HG02678 (cell line): ENCODE results near the gene STK38.
"Not testable (repeated sequence)": the region's sequence is repeated elsewhere in the genome, so short reads cannot be mapped to it uniquely, and the experiment has no call there.

Source experiments
- ATAC-seq: cut with Tn5 transposase; IDR thresholded peaks from one replicate; pipeline ENCODE4 v1.9.1; 2021; ENCODE audit warnings: mild to moderate bottlenecking, moderate library complexity; ENCODE audit not compliant: unreplicated experiment

The STK38 gene

DNA sequence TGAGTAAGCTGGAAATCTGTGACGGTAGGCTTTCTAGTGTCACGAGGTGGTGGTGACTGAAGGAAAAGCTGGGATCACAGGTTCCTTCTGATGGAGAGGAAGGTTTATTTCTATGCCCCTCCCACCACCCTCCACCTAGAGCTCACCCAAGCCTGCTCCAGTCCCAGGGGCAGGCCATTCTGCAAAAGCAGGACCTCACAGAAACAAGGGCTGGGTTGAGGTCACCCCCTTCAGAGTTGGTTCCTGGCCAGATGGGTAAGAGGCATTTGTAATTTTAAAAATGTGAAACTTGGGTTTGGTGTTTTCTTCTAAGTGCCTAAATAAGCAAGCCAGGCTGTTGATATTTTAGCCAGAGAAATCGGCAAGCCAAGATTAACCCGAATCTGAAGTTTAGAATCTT lies 57.9 kb downstream of the STK38 start:
- no peak for ATAC-seq

DNA sequence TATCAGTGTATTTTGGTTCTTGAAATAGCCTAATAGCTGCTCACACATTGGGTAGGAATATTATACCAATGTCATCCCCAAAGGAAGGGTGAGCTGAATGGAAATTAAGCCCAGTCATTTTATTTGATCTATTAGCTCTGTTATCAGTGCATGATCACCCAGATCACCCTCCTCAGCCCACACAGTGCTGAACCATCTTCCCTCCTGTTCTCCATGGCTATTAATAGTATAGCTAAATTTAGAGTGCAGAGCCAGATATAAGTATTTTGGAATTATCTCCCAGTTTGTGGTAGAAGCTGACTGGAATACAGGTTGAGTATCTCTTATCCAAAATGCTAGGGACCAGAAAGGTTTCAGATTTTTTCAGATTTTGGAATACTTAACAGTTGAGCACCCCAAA lies 59.1 kb downstream of the STK38 start:
- no peak for ATAC-seq

DNA sequence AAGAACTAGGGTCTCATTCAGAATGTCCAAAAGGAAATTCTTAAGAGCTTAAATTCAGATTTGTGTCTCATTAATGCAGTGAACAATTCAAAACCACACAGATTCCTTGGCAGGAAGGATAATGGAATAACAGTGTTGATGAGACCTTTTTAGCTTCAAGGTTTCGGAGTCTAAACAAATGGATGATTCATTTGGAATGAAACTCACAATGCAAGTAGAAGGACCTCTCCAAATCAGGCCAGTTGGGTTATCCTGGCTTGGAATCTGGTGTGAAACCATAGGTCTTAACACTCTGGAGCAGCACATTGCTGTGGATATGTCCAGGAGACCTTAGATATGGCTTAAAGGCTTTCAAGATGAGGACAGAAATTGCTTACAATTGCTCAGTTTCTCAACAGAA lies 59.6 kb downstream of the STK38 start:
- no peak for ATAC-seq

DNA sequence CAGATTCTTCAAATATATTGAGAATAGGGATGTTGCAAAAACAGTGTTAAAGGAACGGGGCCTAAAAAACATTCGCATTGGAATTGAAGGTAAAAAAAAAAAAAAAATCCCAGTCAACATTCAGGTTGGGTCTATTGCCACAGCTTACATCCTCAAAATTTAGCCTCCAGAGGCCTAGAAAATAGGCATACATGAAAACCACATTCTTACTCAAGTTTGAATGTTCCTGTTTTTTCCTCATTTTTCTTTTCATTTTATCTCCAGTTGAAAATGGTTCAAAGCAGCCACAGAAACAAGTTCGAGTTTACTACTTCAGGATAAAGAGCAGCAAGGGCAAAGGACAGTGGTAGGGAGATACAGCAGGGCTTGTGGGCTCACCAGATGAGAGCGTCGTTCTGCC lies 62.5 kb downstream of the STK38 start:
- ATAC-seq, result no peak

DNA sequence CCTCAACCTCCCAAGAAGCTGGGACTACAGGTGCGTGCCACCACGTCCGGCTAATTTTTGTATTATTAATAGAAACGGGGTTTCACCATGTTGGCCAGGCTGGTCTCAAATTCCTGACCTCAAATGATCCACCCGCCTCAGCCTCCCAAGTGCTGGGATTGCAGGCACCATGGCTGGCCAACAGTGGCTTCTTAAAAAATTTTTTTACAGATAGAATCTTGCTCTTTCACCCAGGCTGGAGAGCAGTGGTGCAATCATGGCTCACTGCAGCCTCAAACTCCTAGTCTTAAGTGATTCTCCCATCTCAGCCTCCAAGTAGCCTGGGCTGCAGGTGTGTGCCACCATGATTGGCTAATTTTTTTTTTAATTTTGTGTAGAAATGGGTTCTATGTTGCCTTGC lies 64.0 kb downstream of the STK38 start:
- not testable (repeated sequence) for ATAC-seq

DNA sequence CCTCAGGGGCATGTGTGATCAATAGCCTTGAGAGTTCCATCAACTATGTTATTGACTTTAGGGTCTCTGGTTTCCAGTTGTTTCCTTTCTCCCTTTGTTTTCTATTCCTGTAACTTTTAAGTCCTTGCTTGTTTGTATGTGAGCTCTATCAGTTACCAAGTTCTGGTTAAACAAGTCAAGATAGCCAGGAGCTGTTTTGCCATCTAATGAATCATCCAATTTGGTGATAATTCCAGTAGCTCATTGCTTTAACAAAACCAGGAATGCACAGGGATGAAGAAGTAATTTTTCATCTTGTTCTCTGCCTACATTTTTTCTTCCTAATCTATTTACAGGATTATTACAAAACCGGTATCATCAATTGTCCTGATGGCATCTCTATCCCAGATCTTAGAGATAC lies 68.0 kb downstream of the STK38 start:
- no peak for ATAC-seq

DNA sequence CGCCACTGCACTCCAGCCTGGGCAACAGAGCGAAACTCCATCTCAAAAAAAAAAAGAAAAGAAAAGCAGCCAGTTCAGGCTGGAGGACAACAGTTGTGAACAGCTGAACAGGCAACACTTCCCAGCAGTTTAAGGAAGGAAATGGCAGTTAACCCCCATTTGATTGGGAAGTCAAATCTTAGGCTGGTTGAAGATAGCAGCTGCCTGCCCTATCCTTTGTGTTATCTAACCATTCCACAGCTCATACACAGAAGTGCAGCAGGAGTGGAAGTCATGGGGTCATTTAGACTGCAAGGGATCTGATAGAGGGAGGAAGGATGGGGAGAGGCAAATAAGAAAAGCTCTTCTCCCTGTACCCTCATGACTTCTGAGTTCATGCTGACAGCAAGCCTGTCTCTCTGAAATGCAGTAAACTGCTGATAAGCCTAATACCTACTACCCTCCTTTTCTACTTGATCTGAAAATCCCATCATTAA lies 69.2 kb downstream of the STK38 start:
- no peak for ATAC-seq

DNA sequence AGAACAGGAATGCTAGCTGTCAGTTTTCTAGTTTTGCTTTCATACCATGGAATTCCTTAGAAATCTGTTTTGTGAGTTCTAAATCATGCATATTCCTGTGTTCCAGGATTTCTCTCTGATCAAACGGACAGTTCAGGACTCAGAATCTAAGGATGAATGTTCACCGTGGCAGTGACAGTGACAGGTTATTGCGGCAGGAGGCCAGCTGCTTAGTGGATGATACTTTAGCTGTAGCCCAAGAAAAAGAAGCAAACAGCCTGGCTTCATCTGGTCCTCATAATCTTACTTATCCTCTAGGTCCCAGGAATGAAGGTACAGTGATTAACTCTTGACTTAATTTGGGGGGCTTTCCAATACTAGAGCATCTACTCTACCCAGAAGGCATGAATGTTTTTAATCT lies 77.3 kb downstream of the STK38 start:
- no peak for ATAC-seq

DNA sequence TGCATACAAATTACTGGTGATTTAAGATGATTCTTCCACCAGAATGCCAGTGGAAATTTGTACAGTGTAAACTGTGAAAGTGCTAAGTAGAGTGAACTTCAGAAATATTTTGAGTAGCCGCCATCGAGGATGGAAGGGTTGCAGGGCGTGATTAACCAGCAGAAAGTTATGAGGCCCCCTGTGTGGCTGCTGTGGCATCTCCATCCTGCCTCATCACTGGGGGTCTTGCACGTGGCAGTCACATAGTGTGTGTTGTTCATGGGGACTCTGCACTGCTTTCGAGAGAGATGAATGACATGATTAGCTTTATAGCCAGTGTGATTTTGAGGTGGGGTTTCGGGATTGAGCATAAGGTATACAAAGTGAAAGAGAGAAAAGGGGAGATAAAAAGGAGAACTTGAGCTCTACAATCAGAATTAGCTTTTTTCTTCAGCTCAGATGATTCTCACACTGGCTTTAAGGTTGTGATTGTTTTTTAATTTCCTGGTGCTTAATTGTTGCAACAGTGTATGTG lies 78.1 kb downstream of the STK38 start:
- ATAC-seq, result no peak

DNA sequence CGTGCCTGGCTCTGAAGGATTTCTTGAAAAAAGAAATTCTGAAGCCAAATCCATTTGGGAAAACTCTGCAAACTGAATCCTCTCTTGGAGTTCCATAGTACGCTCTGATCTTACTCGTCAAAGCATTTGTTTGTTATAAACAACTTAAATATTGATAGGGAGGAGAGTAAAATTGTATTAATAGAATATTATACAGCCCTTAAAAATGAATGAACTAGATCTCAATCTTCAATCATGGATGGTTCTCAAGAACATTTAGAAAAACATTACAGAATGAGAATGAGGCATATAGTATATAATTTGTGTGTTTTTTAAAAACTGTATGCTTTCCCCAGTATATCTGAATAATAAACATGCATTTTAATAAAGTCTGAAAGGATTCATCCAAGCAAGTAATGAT lies 79.7 kb downstream of the STK38 start:
- ATAC-seq, result no peak

DNA sequence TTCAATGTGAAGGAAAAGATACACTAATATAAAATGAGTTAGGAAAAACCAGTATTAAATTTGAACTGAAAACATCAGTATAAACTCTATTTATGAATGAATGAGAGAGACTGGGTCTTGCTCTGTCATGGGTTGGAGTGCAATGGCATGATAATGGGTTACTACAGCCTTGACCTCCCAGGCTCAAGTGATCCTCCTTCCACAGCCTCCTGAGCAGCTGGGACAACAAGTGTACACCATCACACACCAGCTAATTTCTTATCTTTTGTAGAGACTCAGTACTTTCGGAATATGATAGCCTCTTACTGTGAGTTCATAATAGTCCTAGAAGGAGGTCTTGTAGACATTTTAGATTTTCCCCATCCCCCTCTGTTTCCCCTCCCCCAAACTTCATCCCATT lies 83.0 kb downstream of the STK38 start:
- ATAC-seq, result no peak

DNA sequence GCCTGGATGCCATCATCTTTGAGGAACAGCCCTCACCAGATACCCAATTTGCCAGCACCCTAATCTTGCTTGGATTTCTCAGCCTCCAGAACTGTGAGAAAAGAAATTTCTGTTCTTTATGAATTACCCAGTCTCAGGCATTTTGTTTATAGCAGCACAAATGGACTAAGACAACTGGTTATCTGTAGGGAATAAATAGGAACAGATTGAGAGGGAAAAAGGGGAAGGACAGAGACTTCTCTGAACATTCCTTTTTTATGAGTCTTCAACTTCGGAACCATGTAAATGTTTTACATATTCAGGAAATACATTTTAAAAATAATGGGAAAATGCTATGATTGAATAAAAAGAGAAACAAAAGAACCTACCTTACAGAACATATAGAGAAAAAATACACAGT lies 83.6 kb downstream of the STK38 start:
- ATAC-seq, result no peak

DNA sequence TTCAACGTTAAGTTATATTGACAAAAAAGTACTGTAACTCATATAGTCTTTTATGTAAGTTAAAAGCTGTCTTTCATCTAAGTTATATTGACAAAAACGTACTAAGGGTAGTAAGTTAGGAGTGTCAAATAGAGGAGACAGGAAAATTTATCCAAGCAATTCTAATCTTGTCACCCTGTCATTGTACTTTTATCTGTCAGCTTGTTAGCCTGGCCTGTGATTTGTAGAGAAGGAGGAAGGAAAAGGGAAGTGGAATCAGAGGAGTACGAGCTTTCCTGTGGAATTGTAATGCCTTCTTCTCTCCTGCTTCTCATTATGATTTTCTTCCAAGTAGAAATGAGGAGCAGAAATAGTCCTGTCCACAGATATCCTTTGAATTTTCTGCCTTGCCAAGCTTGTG lies 85.6 kb downstream of the STK38 start:
- ATAC-seq, result no peak

DNA sequence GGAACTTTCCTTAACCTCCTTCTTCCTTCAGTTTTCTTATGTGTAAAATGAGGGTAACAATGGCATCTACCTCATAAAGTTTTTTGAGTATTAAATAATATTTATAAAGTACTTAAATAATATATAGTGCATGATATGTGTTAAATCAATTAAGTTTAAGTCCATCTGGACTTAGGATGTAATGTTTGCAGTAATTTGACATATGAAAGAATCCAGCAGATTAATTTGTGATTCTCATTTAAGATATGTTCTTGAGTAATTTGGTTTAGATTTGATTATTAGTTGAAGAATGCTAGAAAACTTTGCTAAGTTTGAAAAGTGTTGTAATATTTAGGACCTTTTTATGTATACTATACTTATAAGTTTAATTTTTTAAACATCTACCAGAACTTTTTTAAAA lies 86.4 kb downstream of the STK38 start:
- no peak for ATAC-seq

DNA sequence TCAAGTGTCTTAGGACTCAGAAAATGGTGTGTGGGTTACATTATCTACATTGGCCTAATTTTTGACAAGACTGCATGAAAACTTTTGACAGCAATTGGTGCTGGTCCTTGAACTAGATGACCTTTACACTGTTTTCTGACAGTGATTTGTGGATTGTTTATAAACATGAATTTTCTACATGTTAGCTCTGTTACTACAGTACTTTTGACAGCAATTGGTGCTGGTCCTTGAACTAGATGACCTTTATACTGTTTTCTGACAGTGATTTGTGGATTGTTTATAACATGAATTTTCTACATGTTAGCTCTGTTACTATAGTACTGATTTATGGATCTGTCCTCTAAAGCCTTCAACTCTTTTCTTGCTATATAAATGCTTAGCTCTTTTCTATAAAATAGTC lies 87.8 kb downstream of the STK38 start:
- ATAC-seq, result no peak

DNA sequence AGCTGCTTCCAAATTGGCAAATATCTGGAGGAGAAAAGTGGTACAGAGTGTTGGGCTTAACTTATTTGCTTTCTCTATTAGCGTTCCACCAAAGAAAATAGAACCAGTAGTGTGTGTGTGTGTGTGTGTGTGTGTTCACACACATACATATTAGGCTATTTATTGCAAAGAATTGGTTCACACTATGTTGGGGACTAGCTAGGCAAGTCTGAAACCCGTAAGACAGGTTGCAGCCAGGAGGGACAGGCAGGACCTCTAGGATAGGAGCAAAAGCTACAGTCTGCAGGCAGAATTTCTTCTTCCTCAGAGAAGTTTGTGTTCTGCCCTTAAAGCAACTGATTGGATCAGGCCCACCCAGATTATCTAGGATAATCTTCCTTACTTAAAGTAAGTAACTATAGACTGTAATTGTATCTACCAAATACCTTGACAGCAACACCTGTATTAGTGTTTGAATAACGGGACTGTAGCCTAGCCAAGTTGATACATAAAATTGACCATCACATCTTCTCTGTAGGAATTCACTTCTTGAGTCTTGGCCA lies 91.7 kb downstream of the STK38 start:
- ATAC-seq, result no peak

DNA sequence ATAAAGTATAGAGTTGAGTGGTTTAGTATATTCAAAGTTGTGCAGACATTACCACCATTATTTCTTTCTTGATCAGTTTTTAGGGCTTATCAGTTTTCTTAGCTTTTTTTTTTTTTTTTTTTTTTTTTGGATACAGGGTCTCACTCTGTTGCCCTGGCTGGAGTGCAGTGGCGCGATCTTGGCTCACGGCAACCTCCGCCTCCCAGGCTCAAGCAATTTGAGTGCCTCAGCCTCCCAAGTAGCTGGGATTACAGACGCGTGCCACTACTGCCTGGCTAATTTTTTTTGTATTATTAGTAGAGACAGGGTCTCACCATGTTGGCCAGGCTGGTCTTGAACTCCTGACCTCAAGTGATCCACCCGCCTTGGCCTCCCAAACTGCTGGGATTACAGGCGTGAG lies 94.4 kb downstream of the STK38 start:
- ATAC-seq, result not testable (repeated sequence)

DNA sequence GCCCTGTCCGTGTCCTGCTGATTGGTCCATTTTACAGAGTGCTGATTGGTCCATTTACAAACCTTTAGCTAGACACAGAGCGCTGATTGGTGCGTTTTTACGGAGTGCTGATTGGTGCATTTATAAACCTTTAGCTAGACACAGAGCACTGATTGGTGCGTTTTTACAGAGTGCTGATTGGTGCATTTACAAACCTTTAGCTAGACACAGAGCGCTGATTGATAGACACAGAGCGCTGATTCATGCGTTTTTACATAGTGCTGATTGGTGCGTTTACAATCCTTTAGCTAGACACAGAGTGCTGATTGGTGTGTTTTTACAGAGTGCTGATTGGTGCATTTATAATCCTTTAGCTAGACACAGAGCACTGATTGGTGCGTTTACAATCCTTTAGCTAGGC lies 98.1 kb downstream of the STK38 start:
- ATAC-seq, result not testable (repeated sequence)

DNA sequence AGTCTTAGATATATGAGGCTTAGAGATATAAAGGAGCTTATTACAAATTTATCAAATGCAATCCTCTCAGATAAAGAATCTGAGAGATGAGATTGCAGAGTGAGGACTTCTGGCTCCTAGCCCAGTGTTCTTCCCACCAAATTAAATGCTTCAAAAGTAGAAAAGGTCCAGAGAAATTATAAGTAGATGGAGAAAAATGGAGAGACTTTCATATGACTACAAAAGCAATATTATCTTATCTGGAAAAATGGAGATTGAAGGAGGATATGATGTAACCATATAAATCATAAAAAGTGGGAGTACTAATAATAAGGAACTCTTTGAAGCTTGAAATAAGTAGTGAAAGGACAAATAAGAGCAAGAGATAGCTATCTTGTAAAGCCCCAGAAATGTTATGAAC lies 101.7 kb downstream of the STK38 start:
- no peak for ATAC-seq

DNA sequence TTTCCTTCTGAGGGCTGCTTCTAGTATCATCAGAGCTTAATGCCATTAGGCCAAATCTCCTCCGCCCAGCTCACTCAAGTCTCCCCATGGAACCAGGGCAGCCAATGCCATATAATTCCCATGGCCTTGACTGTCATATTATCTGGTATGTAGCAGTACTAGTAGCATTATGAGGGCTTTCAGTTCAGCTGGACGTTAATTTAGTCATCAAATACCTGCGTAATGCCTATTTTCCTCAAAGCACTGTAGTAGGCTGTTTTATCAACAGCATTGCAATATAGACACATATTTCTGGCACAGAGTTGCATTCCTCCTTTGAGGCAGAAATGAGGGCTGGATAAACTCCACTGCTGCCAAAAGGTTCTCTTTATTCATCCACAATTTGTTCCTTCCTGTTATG lies 102.8 kb downstream of the STK38 start:
- no peak for ATAC-seq
